Hepatocyte (in vitro differentiated cells): ENCODE data around the gene DSN1. TPM values are rescaled to one million over a fixed set of nuclear protein-coding genes. Genes with fewer than 3 reads are reported as not detected.

Experiments used
- DNase-seq: peaks from one replicate; pipeline ENCODE4 v3.0.0-alpha.2; 2016; ENCODE audit warnings: low spot score
- H2AFZ ChIP-seq: fragments of 200-600 bp; sonication (generic); 2 replicates; pipeline ENCODE4 v1.6.0; 2016; ENCODE audit warnings: antibody characterized with exemption, mild to moderate bottlenecking
- H3K27ac ChIP-seq: fragments of 200-600 bp; sonication (generic); 2 replicates; pipeline ENCODE4 v1.5.1; 2016; ENCODE audit warnings: mild to moderate bottlenecking
- H3K27me3 ChIP-seq: fragments of 200-600 bp; sonication (generic); 2 replicates; pipeline ENCODE4 v1.6.1; 2016
- H3K36me3 ChIP-seq: fragments of 200-600 bp; sonication (generic); replicated peaks from 2 replicates; pipeline ENCODE4 v1.5.1; 2016; ENCODE audit warnings: low read depth; ENCODE audit not compliant: insufficient read depth
- H3K4me1 ChIP-seq: fragments of 200-600 bp; sonication (generic); 2 replicates; pipeline ENCODE4 v1.5.1; 2016; ENCODE audit warnings: mild to moderate bottlenecking, moderate library complexity; ENCODE audit not compliant: insufficient read depth
- H3K4me2 ChIP-seq: fragments of 200-600 bp; sonication (generic); 2 replicates; pipeline ENCODE4 v1.6.0; 2016
- H3K4me3 ChIP-seq: fragments of 200-600 bp; sonication (generic); 2 replicates; pipeline ENCODE4 v1.5.1; 2016; ENCODE audit warnings: mild to moderate bottlenecking
- H3K79me2 ChIP-seq: fragments of 200-600 bp; sonication (generic); 2 replicates; pipeline ENCODE4 v1.6.0; 2017; ENCODE audit warnings: mild to moderate bottlenecking
- H3K9me2 ChIP-seq: fragments of 200-600 bp; sonication (generic); replicated peaks from 2 replicates; pipeline ENCODE4 v1.6.0; 2017; ENCODE audit warnings: mild to moderate bottlenecking; ENCODE audit not compliant: insufficient read depth
- H3K9me3 ChIP-seq: fragments of 200-600 bp; sonication (generic); 2 replicates; pipeline ENCODE4 v1.5.1; 2016; ENCODE audit warnings: low read depth, mild to moderate bottlenecking
- H4K20me1 ChIP-seq: fragments of 200-600 bp; sonication (generic); 2 replicates; pipeline ENCODE4 v1.6.0; 2016; ENCODE audit warnings: mild to moderate bottlenecking; ENCODE audit not compliant: insufficient read depth, poor library complexity, severe bottlenecking
- CTCF ChIP-seq: fragments of 200-600 bp; sonication (generic); IDR thresholded peaks from 2 replicates; pipeline ENCODE4 v1.5.1; 2016; ENCODE audit warnings: antibody characterized with exemption, mild to moderate bottlenecking; ENCODE audit not compliant: poor library complexity
- EZH2 ChIP-seq: fragments of 200-600 bp; sonication (generic); IDR thresholded peaks from 2 replicates; pipeline ENCODE4 v1.6.1; 2016; ENCODE audit warnings: antibody characterized with exemption, mild to moderate bottlenecking, borderline replicate concordance
- EZH2phosphoT487 ChIP-seq: fragments of 200-600 bp; sonication (generic); IDR thresholded peaks from one replicate; pipeline ENCODE4 v1.6.1; 2018; ENCODE audit warnings: antibody characterized with exemption, mild to moderate bottlenecking, low read depth, moderate library complexity; ENCODE audit not compliant: unreplicated experiment, severe bottlenecking
- WGBS: methylation state at CpG from one replicate; pipeline ENCODE4 v1.1.6; 2016; ENCODE audit warnings: low lambda C conversion rate; ENCODE audit errors: missing lambda C conversion rate; 5-methylcytosine and 5-hydroxymethylcytosine counted together
- polyA plus RNA-seq: library from polyadenylated mRNA; unstranded; fragments of >200 nt; fragmentation: Nextera tagmentation; extraction: Ambion mirVana; gene quantifications from 2 replicates; pipeline ENCODE4 v1.2.1, GENCODE V29; 2016
- total RNA-seq: library from RNA; depleted of rRNA; stranded (reverse); fragments of >200 nt; gene quantifications from 2 replicates; pipeline ENCODE4 v1.2.3, GENCODE V29; 2014

DSN1 gene
- total and polyA plus RNA-seq, 2 experiments from 2014 or later = 9.5 to 12.7 TPM

DNA sequence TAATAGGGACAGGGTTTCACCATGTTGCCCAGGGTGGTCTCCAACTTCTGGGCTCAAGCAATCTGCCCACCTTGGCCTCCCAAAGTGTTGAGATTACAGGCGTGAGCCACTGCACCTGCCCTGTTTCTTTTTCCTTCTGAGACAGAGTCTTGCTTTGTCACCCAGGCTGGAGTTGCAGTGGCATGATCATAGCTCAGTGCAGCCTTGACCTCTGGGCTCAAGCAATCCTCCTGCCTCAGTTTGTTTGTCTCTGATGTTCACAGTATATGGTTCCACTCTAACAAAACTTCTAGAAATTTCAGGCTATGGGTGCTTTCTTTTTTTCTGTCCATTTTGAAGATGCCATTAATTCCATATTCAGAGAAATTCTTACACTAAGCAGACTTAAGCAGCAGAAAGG is 60.8 kb downstream of the DSN1 start:
- Histone ChIP-seq H3K79me2 (no peaks in the 10 kb centered on the region), H3K36me3 (no peaks in the 10 kb centered on the region), H3K9me2 (no peaks in the 10 kb centered on the region), H4K20me1 (no peaks in the 10 kb centered on the region), H3K9me3 (no peaks in the 10 kb centered on the region), H3K27ac (no peak overlapping the region), H2AFZ (no peak overlapping the region), H3K27me3 (no peaks in the 10 kb centered on the region), H3K4me3 (no peak overlapping the region), H3K4me1 (no peaks in the 10 kb centered on the region), H3K4me2 (no peak overlapping the region)
- TF ChIP-seq EZH2phosphoT487 (no peak), CTCF (no peak), EZH2 (no peak)
- DNase-seq = no peak
- WGBS = 81% methylated on average over 1 of the region's 1 CpG

GRCh38 chr20:36709126-36709525 is 64.4 kb downstream of the DSN1 start:
- H2AFZ ChIP-seq = no peak overlapping the region
- H3K36me3 ChIP-seq = no peaks in the 10 kb centered on the region
- H3K4me2 ChIP-seq = no peak overlapping the region
- H3K79me2 ChIP-seq = no peaks in the 10 kb centered on the region
- H3K27ac ChIP-seq = no peak overlapping the region
- no peak for TF ChIP-seq EZH2
- TF ChIP-seq CTCF = no peak
- TF ChIP-seq EZH2phosphoT487 = no peak
- H3K27me3 ChIP-seq = no peaks in the 10 kb centered on the region
- no peaks in the 10 kb centered on the region for H3K4me1 ChIP-seq
- no peaks in the 10 kb centered on the region for H3K9me3 ChIP-seq
- no peak overlapping the region for H3K4me3 ChIP-seq
- no peaks in the 10 kb centered on the region for H3K9me2 ChIP-seq
- no peaks in the 10 kb centered on the region for H4K20me1 ChIP-seq
- WGBS = 89% methylated on average over 5 of the region's 5 CpGs
- DNase-seq = no peak

DNA sequence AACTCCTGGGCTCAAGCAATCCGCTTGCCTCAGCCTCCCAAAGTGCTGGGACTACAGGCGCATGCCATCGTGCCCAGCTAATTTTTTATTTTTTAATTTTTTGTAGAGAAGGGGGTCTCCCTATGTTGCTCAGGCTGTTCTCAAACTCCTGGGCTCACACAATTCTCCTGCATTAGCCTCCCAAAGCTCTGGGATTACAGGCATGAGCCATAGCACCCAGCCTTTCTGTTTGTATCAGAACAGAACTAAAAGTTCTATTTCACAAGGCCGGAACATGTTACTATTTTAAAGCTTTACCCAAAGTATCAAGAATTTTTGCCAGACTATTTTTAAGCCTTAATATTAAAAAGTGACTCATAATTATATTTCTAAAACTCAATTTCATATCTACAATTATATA is 70.0 kb downstream of the DSN1 start:
- Histone ChIP-seq H3K27me3 (no peaks in the 10 kb centered on the region), H3K9me3 (no peaks in the 10 kb centered on the region), H3K4me1 (no peaks in the 10 kb centered on the region), H3K4me3 (no peak overlapping the region), H3K4me2 (no peak overlapping the region), H3K9me2 (no peaks in the 10 kb centered on the region), H3K36me3 (no peaks in the 10 kb centered on the region), H3K79me2 (no peaks in the 10 kb centered on the region), H2AFZ (no peak overlapping the region), H3K27ac (no peak overlapping the region), H4K20me1 (no peaks in the 10 kb centered on the region)
- WGBS = 99% methylated on average over 4 of the region's 4 CpGs
- TF ChIP-seq EZH2phosphoT487 = no peak
- no peak for DNase-seq

Other genes starting within 250 kb of the DSN1 start
- 31.8 and 46.0 TPM in 2 replicates for gene MYL9, start 232.2 kb downstream of the DSN1 start, total RNA-seq
- gene MYL9, start 232.2 kb downstream of the DSN1 start, polyA plus RNA-seq = 169 and 175 TPM in 2 replicates
- gene TGIF2, start 200.2 kb downstream of the DSN1 start, total RNA-seq = 27.0 and 30.6 TPM in 2 replicates
- gene TGIF2, start 200.2 kb downstream of the DSN1 start, polyA plus RNA-seq = 32.4 and 38.5 TPM in 2 replicates
- 130 and 134 TPM in 2 replicates for gene RAB5IF, start 168.0 kb downstream of the DSN1 start, total RNA-seq
- gene RAB5IF, start 168.0 kb downstream of the DSN1 start, polyA plus RNA-seq = 198 and 202 TPM in 2 replicates
- gene SLA2, start 127.6 kb downstream of the DSN1 start, total RNA-seq = not detected in 2 replicates
- 0.15 TPM in 1 of 2 replicates, not detected in the other for gene SLA2, start 127.6 kb downstream of the DSN1 start, polyA plus RNA-seq
- 18.2 and 19.1 TPM in 2 replicates for gene NDRG3, start 27.7 kb downstream of the DSN1 start, total RNA-seq
- gene NDRG3, start 27.7 kb downstream of the DSN1 start, polyA plus RNA-seq = 13.6 and 19.5 TPM in 2 replicates
- gene TLDC2, start 102.4 kb upstream of the DSN1 start, total RNA-seq = 1.6 and 2.9 TPM in 2 replicates
- 0.68 and 1.2 TPM in 2 replicates for gene TLDC2, start 102.4 kb upstream of the DSN1 start, polyA plus RNA-seq
- gene SAMHD1, start 177.9 kb upstream of the DSN1 start, total RNA-seq = 28.3 and 29.5 TPM in 2 replicates
- gene SAMHD1, start 177.9 kb upstream of the DSN1 start, polyA plus RNA-seq = 20.6 and 27.0 TPM in 2 replicates